ENCODE measurements around the gene HHAT.

DNA sequence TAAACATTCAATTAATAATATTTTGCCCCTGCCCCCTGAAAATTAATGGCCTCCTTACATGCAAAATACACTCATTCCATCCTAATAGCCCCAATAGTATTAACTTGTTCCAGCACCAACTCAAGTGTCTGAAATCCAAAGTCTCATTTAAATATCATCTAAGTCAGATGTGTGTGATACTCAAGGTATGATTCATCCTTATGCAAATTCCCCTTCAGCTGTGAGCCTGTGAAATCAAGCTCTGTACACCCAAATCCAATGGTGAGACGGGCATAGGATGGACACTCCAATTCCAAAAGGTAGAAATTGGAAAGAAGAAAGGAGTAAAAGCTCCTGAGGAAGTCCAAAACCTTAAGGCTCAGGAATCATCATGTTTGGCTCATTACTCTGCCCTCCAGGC is 83.5 kb downstream of the HHAT start:
- TF ChIP-seq, protein P1, sequence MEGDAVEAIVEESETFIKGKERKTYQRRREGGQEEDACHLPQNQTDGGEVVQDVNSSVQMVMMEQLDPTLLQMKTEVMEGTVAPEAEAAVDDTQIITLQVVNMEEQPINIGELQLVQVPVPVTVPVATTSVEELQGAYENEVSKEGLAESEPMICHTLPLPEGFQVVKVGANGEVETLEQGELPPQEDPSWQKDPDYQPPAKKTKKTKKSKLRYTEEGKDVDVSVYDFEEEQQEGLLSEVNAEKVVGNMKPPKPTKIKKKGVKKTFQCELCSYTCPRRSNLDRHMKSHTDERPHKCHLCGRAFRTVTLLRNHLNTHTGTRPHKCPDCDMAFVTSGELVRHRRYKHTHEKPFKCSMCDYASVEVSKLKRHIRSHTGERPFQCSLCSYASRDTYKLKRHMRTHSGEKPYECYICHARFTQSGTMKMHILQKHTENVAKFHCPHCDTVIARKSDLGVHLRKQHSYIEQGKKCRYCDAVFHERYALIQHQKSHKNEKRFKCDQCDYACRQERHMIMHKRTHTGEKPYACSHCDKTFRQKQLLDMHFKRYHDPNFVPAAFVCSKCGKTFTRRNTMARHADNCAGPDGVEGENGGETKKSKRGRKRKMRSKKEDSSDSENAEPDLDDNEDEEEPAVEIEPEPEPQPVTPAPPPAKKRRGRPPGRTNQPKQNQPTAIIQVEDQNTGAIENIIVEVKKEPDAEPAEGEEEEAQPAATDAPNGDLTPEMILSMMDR (IDR thresholded peaks at IDR 0.05; ENCODE audit: borderline replicate concordance, extremely low read depth, low read length, poor library complexity, severe bottlenecking): no peak
- no peak for TF ChIP-seq EZH2 (IDR thresholded peaks at IDR 0.05; ENCODE audit: borderline replicate concordance, low read depth, low read length, severe bottlenecking)
